ENCODE data around the gene PSMC5.

PSMC5 gene

DNA sequence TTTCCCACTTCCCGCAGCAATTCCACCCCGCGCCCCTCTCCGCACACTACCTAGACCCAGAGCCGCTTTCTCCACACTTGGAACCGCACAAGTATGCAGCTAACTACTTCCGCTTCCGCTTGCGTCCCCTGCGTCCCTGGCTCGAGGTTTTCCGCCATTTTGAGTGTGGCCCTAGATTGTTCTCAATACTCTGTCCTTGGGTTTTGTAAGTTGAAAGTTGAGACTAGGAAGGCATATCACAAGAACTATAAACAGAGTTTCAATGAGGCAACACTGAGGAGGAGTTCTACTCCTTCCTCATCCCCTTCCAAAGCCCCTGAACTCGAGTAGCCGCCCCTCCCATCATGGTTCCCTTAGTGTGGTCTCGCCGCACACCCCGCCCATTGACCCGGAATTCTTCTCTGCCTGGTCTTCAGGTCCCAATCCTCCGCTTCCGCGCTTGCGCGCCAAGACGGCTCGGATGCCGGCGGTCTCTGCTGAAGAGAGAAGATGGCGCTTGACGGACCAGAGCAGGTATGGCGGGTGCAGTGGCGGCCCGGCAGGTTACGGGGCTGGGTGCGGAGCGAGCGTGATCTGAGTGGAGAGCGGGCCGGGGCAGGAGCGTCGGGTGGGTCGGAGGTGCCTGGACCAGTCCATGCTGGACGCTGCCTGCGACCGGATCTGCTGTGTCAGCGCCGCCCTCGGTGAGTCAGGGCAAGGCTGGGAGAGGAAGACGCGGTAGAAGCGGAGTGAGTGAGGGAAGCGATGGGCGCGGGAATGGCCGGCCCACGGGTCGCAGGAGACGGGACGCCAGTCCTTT is at the start of gene PSMC5, which contains the start of gene FTSJ3:
PSMC5 (plus strand) TSS at position 430 of the 799 bp plus-strand sequence; CDS start at position 490, 60 bp downstream.
FTSJ3 (minus strand) TSS at position 662 of the 799 bp plus-strand sequence. CDS start 761 bp downstream, outside the sequence.
- Histone ChIP-seq H2AFZ (ENCODE audit: low read depth, low read length) (peak within 1 kb of the TSS; percentile 77), H3K36me3 (ENCODE audit: insufficient read depth, low read length) (peaks cover 73% of the 10 kb centered on the region), H3K4me2 (ENCODE audit: insufficient read depth, low read length) (peak within 1 kb of the TSS; percentile 84), H3K4me3 (ENCODE audit: low read depth in 1 of 2, low read length in 2 of 2) (peak within 1 kb of the TSS; percentile 86 to 96), H3K27me3 (ENCODE audit: insufficient read depth, low read length, poor library complexity) (no peaks in the 10 kb centered on the region), H3K9ac (ENCODE audit: low read depth, low read length) (peak within 1 kb of the TSS; percentile 68), H4K20me1 (ENCODE audit: insufficient read depth, low read length) (peaks cover 12% of the 10 kb centered on the region), H3K9me3 (ENCODE audit: insufficient read depth, low read length, severe bottlenecking) (no peaks in the 10 kb centered on the region), H3K27ac (ENCODE audit: low read length) (peak within 1 kb of the TSS; percentile 98), H3K4me1 (ENCODE audit: insufficient read depth, low read length) (peaks cover 48% of the 10 kb centered on the region), H3K79me2 (ENCODE audit: insufficient read depth, low read length) (peaks cover 61% of the 10 kb centered on the region)
- DNase-seq = peak; percentile 97
- no peak for TF ChIP-seq EZH2 (IDR thresholded peaks at IDR 0.05; ENCODE audit: borderline replicate concordance, low read depth, low read length, severe bottlenecking)
- TF ChIP-seq, protein P1, sequence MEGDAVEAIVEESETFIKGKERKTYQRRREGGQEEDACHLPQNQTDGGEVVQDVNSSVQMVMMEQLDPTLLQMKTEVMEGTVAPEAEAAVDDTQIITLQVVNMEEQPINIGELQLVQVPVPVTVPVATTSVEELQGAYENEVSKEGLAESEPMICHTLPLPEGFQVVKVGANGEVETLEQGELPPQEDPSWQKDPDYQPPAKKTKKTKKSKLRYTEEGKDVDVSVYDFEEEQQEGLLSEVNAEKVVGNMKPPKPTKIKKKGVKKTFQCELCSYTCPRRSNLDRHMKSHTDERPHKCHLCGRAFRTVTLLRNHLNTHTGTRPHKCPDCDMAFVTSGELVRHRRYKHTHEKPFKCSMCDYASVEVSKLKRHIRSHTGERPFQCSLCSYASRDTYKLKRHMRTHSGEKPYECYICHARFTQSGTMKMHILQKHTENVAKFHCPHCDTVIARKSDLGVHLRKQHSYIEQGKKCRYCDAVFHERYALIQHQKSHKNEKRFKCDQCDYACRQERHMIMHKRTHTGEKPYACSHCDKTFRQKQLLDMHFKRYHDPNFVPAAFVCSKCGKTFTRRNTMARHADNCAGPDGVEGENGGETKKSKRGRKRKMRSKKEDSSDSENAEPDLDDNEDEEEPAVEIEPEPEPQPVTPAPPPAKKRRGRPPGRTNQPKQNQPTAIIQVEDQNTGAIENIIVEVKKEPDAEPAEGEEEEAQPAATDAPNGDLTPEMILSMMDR (IDR thresholded peaks at IDR 0.05; ENCODE audit: borderline replicate concordance, extremely low read depth, low read length, poor library complexity, severe bottlenecking) = peak; percentile 76
- peak; percentile 92 for ATAC-seq (ENCODE audit: insufficient read depth, low read depth)

DNA sequence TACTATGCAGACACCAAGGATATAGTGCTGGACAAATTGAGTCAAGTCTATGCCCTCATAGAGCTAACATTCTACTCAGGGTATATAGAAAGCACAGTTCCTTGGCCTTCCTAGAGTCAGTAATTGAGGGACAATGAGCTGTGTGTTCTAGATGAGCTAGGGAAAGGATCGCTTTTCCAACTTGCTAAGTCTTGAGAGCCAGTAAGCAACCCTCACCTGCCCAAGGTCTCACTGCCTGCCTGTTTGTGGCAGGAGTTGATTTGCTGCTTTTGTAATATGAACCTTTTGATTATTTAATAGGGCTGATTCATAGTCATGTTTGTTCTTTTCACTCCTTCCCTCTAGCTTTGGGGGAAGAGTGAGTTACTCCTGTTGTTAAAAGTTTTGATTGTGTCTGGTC is 46.7 kb upstream of the PSMC5 start:
- Histone ChIP-seq H3K4me3 (ENCODE audit: low read depth in 1 of 2, low read length in 2 of 2) (no peak overlapping the region), H3K4me2 (ENCODE audit: insufficient read depth, low read length) (no peak overlapping the region; the same call in 1 of the 2 replicates), H4K20me1 (ENCODE audit: insufficient read depth, low read length) (peaks cover 79% of the 10 kb centered on the region), H3K4me1 (ENCODE audit: insufficient read depth, low read length) (peaks cover 27% of the 10 kb centered on the region), H3K79me2 (ENCODE audit: insufficient read depth, low read length) (peaks cover 98% of the 10 kb centered on the region), H2AFZ (ENCODE audit: low read depth, low read length) (no peak overlapping the region), H3K27ac (ENCODE audit: low read length) (no peak overlapping the region), H3K9ac (ENCODE audit: low read depth, low read length) (no peak overlapping the region), H3K36me3 (ENCODE audit: insufficient read depth, low read length) (peaks cover 80% of the 10 kb centered on the region), H3K27me3 (ENCODE audit: insufficient read depth, low read length, poor library complexity) (no peaks in the 10 kb centered on the region), H3K9me3 (ENCODE audit: insufficient read depth, low read length, severe bottlenecking) (no peaks in the 10 kb centered on the region)
- DNase-seq (no peak), ATAC-seq (ENCODE audit: insufficient read depth, low read depth) (no peak)
- TF ChIP-seq EZH2 (IDR thresholded peaks at IDR 0.05; ENCODE audit: borderline replicate concordance, low read depth, low read length, severe bottlenecking) = no peak

DNA sequence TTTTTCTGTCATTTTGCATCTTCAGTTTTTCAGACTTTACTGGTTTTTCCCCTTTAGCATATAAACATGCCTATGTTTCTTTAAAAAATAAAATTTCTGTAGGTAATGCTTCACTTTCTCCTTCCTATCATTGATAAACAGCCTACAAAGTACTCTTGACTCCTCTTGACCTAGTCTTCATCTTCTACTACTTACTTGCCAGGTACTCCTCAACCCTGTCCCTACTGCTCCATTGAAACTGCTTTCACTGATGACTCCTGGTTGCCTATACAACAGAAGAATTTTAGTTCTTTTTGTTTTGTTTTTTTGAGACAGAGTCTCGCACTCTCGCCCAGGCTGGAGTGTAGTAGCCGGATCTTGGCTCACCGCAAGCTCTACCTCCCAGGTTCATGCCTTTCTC is 46.3 kb upstream of the PSMC5 start:
- H3K4me3 ChIP-seq (ENCODE audit: low read depth in 1 of 2, low read length in 2 of 2) = no peak overlapping the region
- no peak overlapping the region for H2AFZ ChIP-seq (ENCODE audit: low read depth, low read length)
- H3K36me3 ChIP-seq (ENCODE audit: insufficient read depth, low read length) = peaks cover 80% of the 10 kb centered on the region
- no peak overlapping the region for H3K4me2 ChIP-seq (ENCODE audit: insufficient read depth, low read length)
- TF ChIP-seq EZH2 (IDR thresholded peaks at IDR 0.05; ENCODE audit: borderline replicate concordance, low read depth, low read length, severe bottlenecking) = no peak
- TF ChIP-seq, protein P1 (IDR thresholded peaks at IDR 0.05; ENCODE audit: borderline replicate concordance, extremely low read depth, low read length, poor library complexity, severe bottlenecking) = no peak
- DNase-seq = no peak
- ATAC-seq (ENCODE audit: insufficient read depth, low read depth) = no peak
- H3K27me3 ChIP-seq (ENCODE audit: insufficient read depth, low read length, poor library complexity) = no peaks in the 10 kb centered on the region
- H3K9ac ChIP-seq (ENCODE audit: low read depth, low read length) = no peak overlapping the region
- H4K20me1 ChIP-seq (ENCODE audit: insufficient read depth, low read length) = peaks cover 77% of the 10 kb centered on the region
- peaks cover 23% of the 10 kb centered on the region for H3K4me1 ChIP-seq (ENCODE audit: insufficient read depth, low read length)
- no peaks in the 10 kb centered on the region for H3K9me3 ChIP-seq (ENCODE audit: insufficient read depth, low read length, severe bottlenecking)
- peaks cover 98% of the 10 kb centered on the region for H3K79me2 ChIP-seq (ENCODE audit: insufficient read depth, low read length)
- no peak overlapping the region for H3K27ac ChIP-seq (ENCODE audit: low read length)

DNA sequence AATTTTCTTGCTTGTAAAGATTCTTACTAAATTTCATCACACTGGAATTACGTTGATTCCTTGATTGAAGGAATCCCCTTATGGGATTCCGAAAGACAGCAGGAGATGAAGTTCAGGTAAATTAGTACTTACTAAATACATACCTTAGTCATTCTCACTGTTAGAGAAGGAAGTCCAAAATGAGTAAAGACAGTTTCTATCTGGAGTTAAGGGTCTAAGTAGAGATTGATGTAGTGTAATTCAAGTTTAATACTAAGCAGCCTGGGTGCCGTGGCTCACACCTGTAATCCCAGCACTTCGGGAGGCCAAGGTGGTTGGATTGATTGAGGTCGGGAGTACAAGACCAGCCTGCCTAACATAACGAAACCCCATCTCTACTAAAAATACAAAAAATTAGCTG is 43.7 kb upstream of the PSMC5 start:
- H3K9ac ChIP-seq (ENCODE audit: low read depth, low read length) = no peak overlapping the region
- peaks cover 60% of the 10 kb centered on the region for H4K20me1 ChIP-seq (ENCODE audit: insufficient read depth, low read length)
- H3K4me1 ChIP-seq (ENCODE audit: insufficient read depth, low read length) = peaks cover under 1% of the 10 kb centered on the region; the same call in 1 of the 2 replicates
- TF ChIP-seq EZH2 (IDR thresholded peaks at IDR 0.05; ENCODE audit: borderline replicate concordance, low read depth, low read length, severe bottlenecking) = no peak
- TF ChIP-seq, protein P1 (IDR thresholded peaks at IDR 0.05; ENCODE audit: borderline replicate concordance, extremely low read depth, low read length, poor library complexity, severe bottlenecking) = no peak
- H3K4me2 ChIP-seq (ENCODE audit: insufficient read depth, low read length) = no peak overlapping the region
- H3K79me2 ChIP-seq (ENCODE audit: insufficient read depth, low read length) = peaks cover 94% of the 10 kb centered on the region
- no peak overlapping the region for H3K4me3 ChIP-seq (ENCODE audit: low read depth in 1 of 2, low read length in 2 of 2)
- peaks cover 78% of the 10 kb centered on the region for H3K36me3 ChIP-seq (ENCODE audit: insufficient read depth, low read length)
- H2AFZ ChIP-seq (ENCODE audit: low read depth, low read length) = no peak overlapping the region
- ATAC-seq (ENCODE audit: insufficient read depth, low read depth) (no peak), DNase-seq (no peak)
- H3K9me3 ChIP-seq (ENCODE audit: insufficient read depth, low read length, severe bottlenecking) = no peaks in the 10 kb centered on the region
- H3K27me3 ChIP-seq (ENCODE audit: insufficient read depth, low read length, poor library complexity) = no peaks in the 10 kb centered on the region
- H3K27ac ChIP-seq (ENCODE audit: low read length) = no peak overlapping the region

All from DND-41 (cell line).